ENCODE results near the gene RBL1.

RBL1 gene

DNA sequence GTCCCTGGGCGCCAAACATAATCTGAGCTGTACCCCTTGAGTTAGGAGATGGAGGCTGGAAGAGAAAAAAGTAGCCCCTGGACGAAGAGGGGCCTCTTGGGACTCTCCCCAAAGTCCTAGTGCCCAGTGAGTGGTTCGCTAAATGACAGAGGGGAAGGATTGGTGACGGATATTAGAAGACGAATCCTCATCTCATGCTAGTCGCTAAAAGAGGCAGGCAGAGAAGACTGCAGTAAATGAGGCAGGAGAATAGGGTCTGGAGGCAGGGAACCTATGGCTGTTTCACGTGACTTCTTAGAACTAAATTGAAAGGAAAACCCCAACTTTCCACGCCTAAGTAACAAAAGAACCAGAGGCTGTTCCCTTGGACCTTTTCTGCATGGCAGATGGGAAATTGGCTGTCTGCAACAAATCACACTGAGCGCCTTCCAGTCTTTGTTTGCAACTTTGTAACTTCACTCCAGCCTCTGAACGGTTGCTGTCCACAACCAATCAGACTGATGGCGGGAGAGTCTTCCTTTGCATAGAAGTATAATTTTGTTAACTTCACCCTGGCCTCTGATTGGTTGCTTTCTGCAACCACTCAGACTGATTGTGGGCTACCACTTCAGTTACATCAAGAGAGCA is 731 bp upstream of the RBL1 start:
- Histone ChIP-seq H3K27ac (replicated peaks) (peak overlapping the region; percentile 99), H3K4me3 (replicated peaks; ENCODE audit: insufficient read depth, low read length) (peak overlapping the region; percentile 67; the same call in 1 of the 2 replicates), H3K27me3 (ENCODE audit: insufficient read depth, poor library complexity, severe bottlenecking) (no peaks in the 10 kb centered on the region)
- no peak for DNase-seq (ENCODE audit: low read depth in 1 of 2, low spot score in 1 of 2)
- TF ChIP-seq POLR2AphosphoS5 (IDR thresholded peaks at IDR 0.05; ENCODE audit: low read depth) (no peak), GABPA (IDR thresholded peaks at IDR 0.05; ENCODE audit: low read depth) (no peak), SPI1 (IDR thresholded peaks at IDR 0.05; ENCODE audit: borderline replicate concordance, low read depth) (no peak)
- TF ChIP-seq, protein P1, sequence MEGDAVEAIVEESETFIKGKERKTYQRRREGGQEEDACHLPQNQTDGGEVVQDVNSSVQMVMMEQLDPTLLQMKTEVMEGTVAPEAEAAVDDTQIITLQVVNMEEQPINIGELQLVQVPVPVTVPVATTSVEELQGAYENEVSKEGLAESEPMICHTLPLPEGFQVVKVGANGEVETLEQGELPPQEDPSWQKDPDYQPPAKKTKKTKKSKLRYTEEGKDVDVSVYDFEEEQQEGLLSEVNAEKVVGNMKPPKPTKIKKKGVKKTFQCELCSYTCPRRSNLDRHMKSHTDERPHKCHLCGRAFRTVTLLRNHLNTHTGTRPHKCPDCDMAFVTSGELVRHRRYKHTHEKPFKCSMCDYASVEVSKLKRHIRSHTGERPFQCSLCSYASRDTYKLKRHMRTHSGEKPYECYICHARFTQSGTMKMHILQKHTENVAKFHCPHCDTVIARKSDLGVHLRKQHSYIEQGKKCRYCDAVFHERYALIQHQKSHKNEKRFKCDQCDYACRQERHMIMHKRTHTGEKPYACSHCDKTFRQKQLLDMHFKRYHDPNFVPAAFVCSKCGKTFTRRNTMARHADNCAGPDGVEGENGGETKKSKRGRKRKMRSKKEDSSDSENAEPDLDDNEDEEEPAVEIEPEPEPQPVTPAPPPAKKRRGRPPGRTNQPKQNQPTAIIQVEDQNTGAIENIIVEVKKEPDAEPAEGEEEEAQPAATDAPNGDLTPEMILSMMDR (IDR thresholded peaks at IDR 0.05; ENCODE audit: insufficient read depth, low read length) = no peak
- TF ChIP-seq, protein P2, sequence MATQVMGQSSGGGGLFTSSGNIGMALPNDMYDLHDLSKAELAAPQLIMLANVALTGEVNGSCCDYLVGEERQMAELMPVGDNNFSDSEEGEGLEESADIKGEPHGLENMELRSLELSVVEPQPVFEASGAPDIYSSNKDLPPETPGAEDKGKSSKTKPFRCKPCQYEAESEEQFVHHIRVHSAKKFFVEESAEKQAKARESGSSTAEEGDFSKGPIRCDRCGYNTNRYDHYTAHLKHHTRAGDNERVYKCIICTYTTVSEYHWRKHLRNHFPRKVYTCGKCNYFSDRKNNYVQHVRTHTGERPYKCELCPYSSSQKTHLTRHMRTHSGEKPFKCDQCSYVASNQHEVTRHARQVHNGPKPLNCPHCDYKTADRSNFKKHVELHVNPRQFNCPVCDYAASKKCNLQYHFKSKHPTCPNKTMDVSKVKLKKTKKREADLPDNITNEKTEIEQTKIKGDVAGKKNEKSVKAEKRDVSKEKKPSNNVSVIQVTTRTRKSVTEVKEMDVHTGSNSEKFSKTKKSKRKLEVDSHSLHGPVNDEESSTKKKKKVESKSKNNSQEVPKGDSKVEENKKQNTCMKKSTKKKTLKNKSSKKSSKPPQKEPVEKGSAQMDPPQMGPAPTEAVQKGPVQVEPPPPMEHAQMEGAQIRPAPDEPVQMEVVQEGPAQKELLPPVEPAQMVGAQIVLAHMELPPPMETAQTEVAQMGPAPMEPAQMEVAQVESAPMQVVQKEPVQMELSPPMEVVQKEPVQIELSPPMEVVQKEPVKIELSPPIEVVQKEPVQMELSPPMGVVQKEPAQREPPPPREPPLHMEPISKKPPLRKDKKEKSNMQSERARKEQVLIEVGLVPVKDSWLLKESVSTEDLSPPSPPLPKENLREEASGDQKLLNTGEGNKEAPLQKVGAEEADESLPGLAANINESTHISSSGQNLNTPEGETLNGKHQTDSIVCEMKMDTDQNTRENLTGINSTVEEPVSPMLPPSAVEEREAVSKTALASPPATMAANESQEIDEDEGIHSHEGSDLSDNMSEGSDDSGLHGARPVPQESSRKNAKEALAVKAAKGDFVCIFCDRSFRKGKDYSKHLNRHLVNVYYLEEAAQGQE (IDR thresholded peaks at IDR 0.05; ENCODE audit: insufficient replicate concordance, low read depth) = no peak

DNA sequence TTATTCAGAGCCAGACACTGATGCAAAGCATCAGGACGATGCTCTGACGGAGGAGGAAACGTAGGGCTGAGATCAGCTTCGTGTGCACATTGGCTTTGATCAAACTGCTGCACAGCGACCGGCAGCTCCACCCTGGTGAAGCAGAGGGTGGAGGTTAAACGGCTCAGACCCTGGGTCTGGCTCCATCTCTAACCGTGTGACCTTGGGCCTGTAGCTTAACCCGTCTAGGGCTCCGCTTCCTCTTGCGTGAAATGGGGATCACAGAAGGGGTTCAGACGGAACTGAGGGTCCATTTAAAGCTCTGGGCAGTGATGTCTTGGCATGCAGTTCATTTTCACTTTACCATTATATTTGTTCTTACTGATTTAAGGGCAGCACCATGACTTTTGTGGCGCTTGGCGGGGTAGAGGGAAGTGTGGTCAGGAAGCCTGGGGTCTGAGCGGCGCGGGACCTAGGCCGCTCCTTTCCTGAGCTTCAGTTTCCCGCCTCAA is 644 bp downstream of the RBL1 start:
- H3K27ac ChIP-seq (replicated peaks) = peak overlapping the region; percentile 99
- peak; percentile 45; the same call in 1 of the 2 replicates for TF ChIP-seq SPI1 (IDR thresholded peaks at IDR 0.05; ENCODE audit: borderline replicate concordance, low read depth)
- no peak for TF ChIP-seq GABPA (IDR thresholded peaks at IDR 0.05; ENCODE audit: low read depth)
- TF ChIP-seq, protein P1 (IDR thresholded peaks at IDR 0.05; ENCODE audit: insufficient read depth, low read length) = no peak
- TF ChIP-seq, protein P2 (IDR thresholded peaks at IDR 0.05; ENCODE audit: insufficient replicate concordance, low read depth) = no peak
- no peak; the same call in 1 of the 2 replicates for TF ChIP-seq POLR2AphosphoS5 (IDR thresholded peaks at IDR 0.05; ENCODE audit: low read depth)
- peak overlapping the region; percentile 67 for H3K4me3 ChIP-seq (replicated peaks; ENCODE audit: insufficient read depth, low read length)
- no peaks in the 10 kb centered on the region for H3K27me3 ChIP-seq (ENCODE audit: insufficient read depth, poor library complexity, severe bottlenecking)
- DNase-seq (ENCODE audit: low read depth in 1 of 2, low spot score in 1 of 2) = peak in 1 of 2 experiments; percentile 39

DNA sequence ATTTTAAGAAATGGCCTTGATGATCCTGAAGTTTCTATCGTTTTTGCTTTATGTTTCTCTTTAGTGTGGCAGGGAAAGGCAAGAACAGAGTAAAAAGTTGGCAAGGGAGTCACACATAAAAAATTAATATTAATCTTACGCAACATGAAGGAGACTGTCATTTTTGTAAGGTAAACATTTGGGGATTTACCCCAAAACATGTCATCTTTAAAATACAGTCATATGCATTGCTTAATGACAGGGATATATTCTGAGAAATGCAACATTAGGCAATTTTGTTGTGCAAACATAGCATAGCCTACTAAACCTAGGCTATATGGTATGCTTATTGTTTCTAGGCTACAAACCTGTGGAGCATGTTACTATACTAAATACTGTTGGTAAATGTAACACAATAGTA is 5.4 kb downstream of the RBL1 start:
- TF ChIP-seq, protein P1 (IDR thresholded peaks at IDR 0.05; ENCODE audit: insufficient read depth, low read length) = no peak
- TF ChIP-seq GABPA (IDR thresholded peaks at IDR 0.05; ENCODE audit: low read depth) = no peak
- TF ChIP-seq SPI1 (IDR thresholded peaks at IDR 0.05; ENCODE audit: borderline replicate concordance, low read depth) = no peak
- no peak for TF ChIP-seq POLR2AphosphoS5 (IDR thresholded peaks at IDR 0.05; ENCODE audit: low read depth)
- TF ChIP-seq, protein P2 (IDR thresholded peaks at IDR 0.05; ENCODE audit: insufficient replicate concordance, low read depth) = no peak
- no peaks in the 10 kb centered on the region for H3K27me3 ChIP-seq (ENCODE audit: insufficient read depth, poor library complexity, severe bottlenecking)
- no peak overlapping the region for H3K4me3 ChIP-seq (replicated peaks; ENCODE audit: insufficient read depth, low read length)
- no peak overlapping the region for H3K27ac ChIP-seq (replicated peaks)
- no peak for DNase-seq (ENCODE audit: low read depth in 1 of 2, low spot score in 1 of 2)
